GM23338 (cell line): ENCODE measurements around the gene DRD2. TPM values are rescaled to one million over a fixed set of nuclear protein-coding genes. Genes with fewer than 3 reads are reported as not detected.

Source experiments
- ATAC-seq: fragments of 200-7000 bp; cut with Tn5 transposase; 3 replicates; pipeline ENCODE4 v1.9.1; 2020
- DNase-seq: peaks from one replicate; pipeline ENCODE4 v3.0.0-alpha.2; 2015; ENCODE audit warnings: low spot score
- H2AFZ ChIP-seq: fragments of 200-600 bp; sonication (generic); 2 replicates; pipeline ENCODE4 v1.8.0; 2016; ENCODE audit warnings: antibody characterized with exemption, mild to moderate bottlenecking, moderate library complexity
- H3F3A ChIP-seq: fragments of 200-600 bp; sonication (generic); replicated peaks from 2 replicates; pipeline ENCODE4 v1.8.0; 2017; ENCODE audit warnings: antibody characterized with exemption, mixed run types, low read depth
- H3K27ac ChIP-seq: fragments of 200-600 bp; sonication (generic); 2 replicates; pipeline ENCODE4 v1.6.1; 2016; ENCODE audit warnings: low read depth
- H3K27me3 ChIP-seq: fragments of 200-600 bp; sonication (generic); 2 replicates; pipeline ENCODE4 v1.8.0; 2016; ENCODE audit warnings: mild to moderate bottlenecking, mixed run types, moderate library complexity; ENCODE audit not compliant: insufficient read depth
- H3K36me3 ChIP-seq: fragments of 200-600 bp; sonication (generic); 2 replicates; pipeline ENCODE4 v1.8.0; 2016; ENCODE audit warnings: mild to moderate bottlenecking; ENCODE audit not compliant: insufficient read depth
- H3K4me1 ChIP-seq: fragments of 200-600 bp; sonication (generic); 2 replicates; pipeline ENCODE4 v1.8.0; 2016; ENCODE audit warnings: mild to moderate bottlenecking, moderate library complexity; ENCODE audit not compliant: insufficient read depth
- H3K4me2 ChIP-seq: fragments of 200-600 bp; sonication (generic); 2 replicates; pipeline ENCODE4 v1.7.1; 2017; ENCODE audit warnings: mixed run types
- H3K4me3 ChIP-seq: fragments of 200-600 bp; sonication (generic); 2 replicates; pipeline ENCODE4 v1.6.1; 2016; ENCODE audit warnings: mixed run types
- H3K79me2 ChIP-seq: fragments of 200-600 bp; sonication (generic); replicated peaks from 2 replicates; pipeline ENCODE4 v1.8.0; 2017; ENCODE audit warnings: mild to moderate bottlenecking; ENCODE audit not compliant: insufficient read depth
- H3K9me2 ChIP-seq: fragments of 200-600 bp; sonication (generic); 2 replicates; pipeline ENCODE4 v1.8.0; 2017; ENCODE audit not compliant: insufficient read depth
- H4K20me1 ChIP-seq: fragments of 200-600 bp; sonication (generic); replicated peaks from 2 replicates; pipeline ENCODE4 v1.8.0; 2017; ENCODE audit warnings: mild to moderate bottlenecking; ENCODE audit not compliant: insufficient read depth
- H3K27ac Mint-ChIP-seq: 2 replicates; pipeline ENCODE4 v1.8.0; 2020; ENCODE audit warnings: inconsistent platforms, mild to moderate bottlenecking, moderate library complexity, mixed read lengths
- H3K27me3 Mint-ChIP-seq: 3 replicates; pipeline ENCODE4 v1.8.0; 2022; ENCODE audit warnings: low read depth, mild to moderate bottlenecking, moderate library complexity, mixed read lengths, inconsistent platforms; ENCODE audit not compliant: insufficient read depth, poor library complexity
- H3K36me3 Mint-ChIP-seq: 3 replicates; pipeline ENCODE4 v1.8.0; 2021; ENCODE audit warnings: low read depth, mild to moderate bottlenecking, inconsistent platforms, moderate library complexity, mixed read lengths
- H3K4me1 Mint-ChIP-seq: 3 replicates; pipeline ENCODE4 v1.8.0; 2020; ENCODE audit warnings: mild to moderate bottlenecking, inconsistent platforms, mixed read lengths
- H3K4me3 Mint-ChIP-seq: 3 replicates; pipeline ENCODE4 v1.8.0; 2021; ENCODE audit warnings: moderate library complexity, mild to moderate bottlenecking, inconsistent platforms, mixed read lengths
- H3K9me3 Mint-ChIP-seq: 3 replicates; pipeline ENCODE4 v1.8.0; 2020; ENCODE audit warnings: moderate library complexity, mild to moderate bottlenecking, inconsistent platforms, mixed read lengths
- CREB1 ChIP-seq: fragments of 250-450 bp; sonication (Bioruptor Pico); IDR thresholded peaks from 2 replicates; pipeline ENCODE4 v1.5.0; 2020; ENCODE audit warnings: low read depth, mild to moderate bottlenecking, moderate library complexity
- EZH2 ChIP-seq: fragments of 200-600 bp; sonication (generic); IDR thresholded peaks from one replicate; pipeline ENCODE4 v1.8.0; 2017; ENCODE audit warnings: antibody characterized with exemption, mild to moderate bottlenecking, low read depth; ENCODE audit not compliant: unreplicated experiment
- EZH2phosphoT487 ChIP-seq: fragments of 200-600 bp; sonication (generic); IDR thresholded peaks from one replicate; pipeline ENCODE4 v1.8.1; 2018; ENCODE audit warnings: antibody characterized with exemption; ENCODE audit not compliant: unreplicated experiment
- POLR2AphosphoS5 ChIP-seq: IDR thresholded peaks from 2 replicates; pipeline ENCODE4 v1.6.1; 2016; ENCODE audit warnings: antibody characterized with exemption, low read depth
- ZNF114 ChIP-seq: fragments of 250-450 bp; sonication (Bioruptor Pico); IDR thresholded peaks from 2 replicates; pipeline ENCODE4 v1.5.0; 2020; ENCODE audit warnings: mild to moderate bottlenecking, moderate library complexity
- ZNF331 ChIP-seq: fragments of 250-450 bp; sonication (Bioruptor Pico); IDR thresholded peaks from 2 replicates; pipeline ENCODE4 v1.5.0; 2020; ENCODE audit warnings: low read depth, mild to moderate bottlenecking, moderate library complexity
- polyA plus RNA-seq: library from polyadenylated mRNA; unstranded; fragments of >200 nt; fragmentation: Nextera tagmentation; extraction: Ambion mirVana; gene quantifications from 2 replicates; pipeline ENCODE4 v1.2.1, GENCODE V29; 2016
- total RNA-seq: library from RNA; depleted of rRNA; stranded (reverse); fragments of >200 nt; shearing (Covaris generic); gene quantifications from 2 replicates; pipeline ENCODE4 v1.2.3, GENCODE V29; 2014
- TF ChIP-seq, protein P1 (sequence below): fragments of 250-450 bp; sonication (Bioruptor Pico); IDR thresholded peaks from 2 replicates; pipeline ENCODE4 v1.5.0; 2020; ENCODE audit warnings: mild to moderate bottlenecking, moderate library complexity
- TF ChIP-seq, protein P2 (sequence below): IDR thresholded peaks from 2 replicates; pipeline ENCODE4 v1.6.1; 2016; ENCODE audit warnings: antibody characterized with exemption
- TF ChIP-seq, protein P3 (sequence below), 2 experiments: fragments of 200-600 bp in 1 of 2; sonication (generic) in 1 of 2; conservative IDR thresholded peaks; 2 replicates each; pipeline versions ENCODE4 v1.5.1 to v1.6.1; 2016 to 2017; ENCODE audit warnings: antibody characterized with exemption in 2 of 2, low read depth in 2 of 2, mild to moderate bottlenecking in 2 of 2, moderate library complexity in 1 of 2

DRD2 gene
- total and polyA plus RNA-seq, 2 experiments from 2014 or later: 0.21 to 0.66 TPM

DNA sequence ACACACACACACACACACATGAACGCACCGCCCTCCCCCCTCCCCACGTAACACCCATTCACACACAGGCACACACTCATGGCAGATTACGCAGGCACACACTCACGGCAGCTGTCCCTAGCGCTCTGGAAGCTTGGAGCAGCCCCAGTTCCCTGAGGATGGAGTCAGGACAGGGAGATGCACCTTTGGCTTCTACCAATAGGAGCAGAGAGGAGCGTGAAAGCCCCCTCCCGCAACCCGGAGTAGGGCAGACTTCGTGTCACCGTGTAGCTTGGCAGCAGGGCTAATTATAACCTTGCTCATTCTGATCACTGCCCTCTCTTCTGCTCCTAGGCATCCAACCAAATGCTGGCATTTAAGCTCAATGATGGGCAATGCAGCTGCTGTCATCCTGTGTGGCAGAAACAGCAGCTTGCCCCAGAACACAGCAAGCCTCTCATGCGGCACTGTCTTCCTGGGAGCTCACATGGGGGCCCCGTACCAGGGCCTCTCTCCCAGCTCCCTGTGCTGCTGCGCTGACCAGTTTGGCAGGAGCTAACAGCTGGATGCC lies 55.7 kb downstream of the DRD2 start (continued):
- TF ChIP-seq, protein P1, sequence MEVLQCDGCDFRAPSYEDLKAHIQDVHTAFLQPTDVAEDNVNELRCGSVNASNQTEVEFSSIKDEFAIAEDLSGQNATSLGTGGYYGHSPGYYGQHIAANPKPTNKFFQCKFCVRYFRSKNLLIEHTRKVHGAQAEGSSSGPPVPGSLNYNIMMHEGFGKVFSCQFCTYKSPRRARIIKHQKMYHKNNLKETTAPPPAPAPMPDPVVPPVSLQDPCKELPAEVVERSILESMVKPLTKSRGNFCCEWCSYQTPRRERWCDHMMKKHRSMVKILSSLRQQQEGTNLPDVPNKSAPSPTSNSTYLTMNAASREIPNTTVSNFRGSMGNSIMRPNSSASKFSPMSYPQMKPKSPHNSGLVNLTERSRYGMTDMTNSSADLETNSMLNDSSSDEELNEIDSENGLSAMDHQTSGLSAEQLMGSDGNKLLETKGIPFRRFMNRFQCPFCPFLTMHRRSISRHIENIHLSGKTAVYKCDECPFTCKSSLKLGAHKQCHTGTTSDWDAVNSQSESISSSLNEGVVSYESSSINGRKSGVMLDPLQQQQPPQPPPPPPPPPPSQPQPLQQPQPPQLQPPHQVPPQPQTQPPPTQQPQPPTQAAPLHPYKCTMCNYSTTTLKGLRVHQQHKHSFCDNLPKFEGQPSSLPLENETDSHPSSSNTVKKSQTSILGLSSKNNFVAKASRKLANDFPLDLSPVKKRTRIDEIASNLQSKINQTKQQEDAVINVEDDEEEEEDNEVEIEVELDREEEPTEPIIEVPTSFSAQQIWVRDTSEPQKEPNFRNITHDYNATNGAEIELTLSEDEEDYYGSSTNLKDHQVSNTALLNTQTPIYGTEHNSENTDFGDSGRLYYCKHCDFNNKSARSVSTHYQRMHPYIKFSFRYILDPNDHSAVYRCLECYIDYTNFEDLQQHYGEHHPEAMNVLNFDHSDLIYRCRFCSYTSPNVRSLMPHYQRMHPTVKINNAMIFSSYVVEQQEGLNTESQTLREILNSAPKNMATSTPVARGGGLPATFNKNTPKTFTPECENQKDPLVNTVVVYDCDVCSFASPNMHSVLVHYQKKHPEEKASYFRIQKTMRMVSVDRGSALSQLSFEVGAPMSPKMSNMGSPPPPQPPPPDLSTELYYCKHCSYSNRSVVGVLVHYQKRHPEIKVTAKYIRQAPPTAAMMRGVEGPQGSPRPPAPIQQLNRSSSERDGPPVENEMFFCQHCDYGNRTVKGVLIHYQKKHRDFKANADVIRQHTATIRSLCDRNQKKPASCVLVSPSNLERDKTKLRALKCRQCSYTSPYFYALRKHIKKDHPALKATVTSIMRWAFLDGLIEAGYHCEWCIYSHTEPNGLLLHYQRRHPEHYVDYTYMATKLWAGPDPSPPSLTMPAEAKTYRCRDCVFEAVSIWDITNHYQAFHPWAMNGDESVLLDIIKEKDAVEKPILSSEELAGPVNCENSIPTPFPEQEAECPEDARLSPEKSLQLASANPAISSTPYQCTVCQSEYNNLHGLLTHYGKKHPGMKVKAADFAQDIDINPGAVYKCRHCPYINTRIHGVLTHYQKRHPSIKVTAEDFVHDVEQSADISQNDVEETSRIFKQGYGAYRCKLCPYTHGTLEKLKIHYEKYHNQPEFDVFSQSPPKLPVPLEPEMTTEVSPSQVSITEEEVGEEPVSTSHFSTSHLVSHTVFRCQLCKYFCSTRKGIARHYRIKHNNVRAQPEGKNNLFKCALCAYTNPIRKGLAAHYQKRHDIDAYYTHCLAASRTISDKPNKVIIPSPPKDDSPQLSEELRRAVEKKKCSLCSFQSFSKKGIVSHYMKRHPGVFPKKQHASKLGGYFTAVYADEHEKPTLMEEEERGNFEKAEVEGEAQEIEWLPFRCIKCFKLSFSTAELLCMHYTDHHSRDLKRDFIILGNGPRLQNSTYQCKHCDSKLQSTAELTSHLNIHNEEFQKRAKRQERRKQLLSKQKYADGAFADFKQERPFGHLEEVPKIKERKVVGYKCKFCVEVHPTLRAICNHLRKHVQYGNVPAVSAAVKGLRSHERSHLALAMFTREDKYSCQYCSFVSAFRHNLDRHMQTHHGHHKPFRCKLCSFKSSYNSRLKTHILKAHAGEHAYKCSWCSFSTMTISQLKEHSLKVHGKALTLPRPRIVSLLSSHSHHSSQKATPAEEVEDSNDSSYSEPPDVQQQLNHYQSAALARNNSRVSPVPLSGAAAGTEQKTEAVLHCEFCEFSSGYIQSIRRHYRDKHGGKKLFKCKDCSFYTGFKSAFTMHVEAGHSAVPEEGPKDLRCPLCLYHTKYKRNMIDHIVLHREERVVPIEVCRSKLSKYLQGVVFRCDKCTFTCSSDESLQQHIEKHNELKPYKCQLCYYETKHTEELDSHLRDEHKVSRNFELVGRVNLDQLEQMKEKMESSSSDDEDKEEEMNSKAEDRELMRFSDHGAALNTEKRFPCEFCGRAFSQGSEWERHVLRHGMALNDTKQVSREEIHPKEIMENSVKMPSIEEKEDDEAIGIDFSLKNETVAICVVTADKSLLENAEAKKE: no peak
- TF ChIP-seq ZNF331 (no peak), EZH2 (no peak), CREB1 (CRISPR knock-in tag) (no peak), ZNF114 (CRISPR knock-in tag) (no peak), POLR2AphosphoS5 (no peak), EZH2phosphoT487 (no peak)
- TF ChIP-seq, protein P2, sequence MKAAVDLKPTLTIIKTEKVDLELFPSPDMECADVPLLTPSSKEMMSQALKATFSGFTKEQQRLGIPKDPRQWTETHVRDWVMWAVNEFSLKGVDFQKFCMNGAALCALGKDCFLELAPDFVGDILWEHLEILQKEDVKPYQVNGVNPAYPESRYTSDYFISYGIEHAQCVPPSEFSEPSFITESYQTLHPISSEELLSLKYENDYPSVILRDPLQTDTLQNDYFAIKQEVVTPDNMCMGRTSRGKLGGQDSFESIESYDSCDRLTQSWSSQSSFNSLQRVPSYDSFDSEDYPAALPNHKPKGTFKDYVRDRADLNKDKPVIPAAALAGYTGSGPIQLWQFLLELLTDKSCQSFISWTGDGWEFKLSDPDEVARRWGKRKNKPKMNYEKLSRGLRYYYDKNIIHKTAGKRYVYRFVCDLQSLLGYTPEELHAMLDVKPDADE: no peak

DNA sequence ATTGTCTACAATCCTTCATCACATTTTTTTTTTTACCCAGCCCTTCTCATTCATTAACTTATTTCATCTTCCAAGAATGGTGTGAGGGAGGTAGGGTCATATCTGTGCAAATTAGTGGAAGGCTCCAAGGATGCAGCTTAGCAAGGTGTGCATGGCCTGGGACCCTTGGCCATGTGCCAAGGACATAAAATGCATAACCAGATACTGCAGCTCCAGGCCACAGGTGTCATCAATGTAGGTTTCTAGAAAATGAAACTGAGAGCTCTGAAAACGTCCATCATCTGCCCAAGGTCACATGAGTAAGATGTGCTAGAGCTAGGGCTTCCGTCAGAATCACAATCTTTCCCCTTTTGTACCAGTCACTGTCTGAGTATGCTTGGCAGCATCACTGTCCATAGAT lies 57.8 kb downstream of the DRD2 start:
- H3K9me3 Mint-ChIP-seq: no peaks in the 10 kb centered on the region; the same call in 2 of the 3 replicates
- no peaks in the 10 kb centered on the region for H3K36me3 ChIP-seq
- no peaks in the 10 kb centered on the region for H4K20me1 ChIP-seq
- no peaks in the 10 kb centered on the region for H3K27me3 ChIP-seq
- no peaks in the 10 kb centered on the region for H3K4me1 ChIP-seq
- peaks cover 13% of the 10 kb centered on the region for H3K27me3 Mint-ChIP-seq
- no peak for ATAC-seq
- no peaks in the 10 kb centered on the region for H3K9me2 ChIP-seq
- H3K79me2 ChIP-seq: no peaks in the 10 kb centered on the region
- no peak for DNase-seq
- H3K27ac ChIP-seq: no peak overlapping the region
- no peak overlapping the region for H3K4me3 Mint-ChIP-seq
- no peak overlapping the region for H3K4me3 ChIP-seq
- H3K36me3 Mint-ChIP-seq: no peaks in the 10 kb centered on the region
- H3K4me1 Mint-ChIP-seq: no peaks in the 10 kb centered on the region
- no peaks in the 10 kb centered on the region for H3F3A ChIP-seq
- H3K27ac Mint-ChIP-seq: no peak overlapping the region
- no peak overlapping the region for H3K4me2 ChIP-seq
- no peak overlapping the region for H2AFZ ChIP-seq
- no peak for TF ChIP-seq POLR2AphosphoS5
- TF ChIP-seq, protein P3, sequence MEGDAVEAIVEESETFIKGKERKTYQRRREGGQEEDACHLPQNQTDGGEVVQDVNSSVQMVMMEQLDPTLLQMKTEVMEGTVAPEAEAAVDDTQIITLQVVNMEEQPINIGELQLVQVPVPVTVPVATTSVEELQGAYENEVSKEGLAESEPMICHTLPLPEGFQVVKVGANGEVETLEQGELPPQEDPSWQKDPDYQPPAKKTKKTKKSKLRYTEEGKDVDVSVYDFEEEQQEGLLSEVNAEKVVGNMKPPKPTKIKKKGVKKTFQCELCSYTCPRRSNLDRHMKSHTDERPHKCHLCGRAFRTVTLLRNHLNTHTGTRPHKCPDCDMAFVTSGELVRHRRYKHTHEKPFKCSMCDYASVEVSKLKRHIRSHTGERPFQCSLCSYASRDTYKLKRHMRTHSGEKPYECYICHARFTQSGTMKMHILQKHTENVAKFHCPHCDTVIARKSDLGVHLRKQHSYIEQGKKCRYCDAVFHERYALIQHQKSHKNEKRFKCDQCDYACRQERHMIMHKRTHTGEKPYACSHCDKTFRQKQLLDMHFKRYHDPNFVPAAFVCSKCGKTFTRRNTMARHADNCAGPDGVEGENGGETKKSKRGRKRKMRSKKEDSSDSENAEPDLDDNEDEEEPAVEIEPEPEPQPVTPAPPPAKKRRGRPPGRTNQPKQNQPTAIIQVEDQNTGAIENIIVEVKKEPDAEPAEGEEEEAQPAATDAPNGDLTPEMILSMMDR (conservative IDR thresholded peaks at IDR 0.05; ENCODE audit: low read depth in 2 of 2): no peak
- TF ChIP-seq, protein P2: no peak
